Lung microvascular endothelial cell (primary cell): Measurements from ENCODE around the gene MLNR. TPM values are rescaled to one million over a fixed set of nuclear protein-coding genes. Genes with fewer than 3 reads are reported as not detected.

Source experiments
- total RNA-seq: library from RNA; depleted of rRNA; stranded (reverse); fragments of >200 nt; gene quantifications from 2 replicates; pipeline ENCODE4 v1.2.1, GENCODE V29; 2014

Gene MLNR
- total RNA-seq, 1 donor from 2014 or later, result not detected

Other genes starting within 250 kb of the MLNR start
- 37.7 and 59.3 TPM in 2 replicates for gene FNDC3A, start 244.4 kb upstream of the MLNR start, total RNA-seq
- gene CDADC1, start 27.6 kb downstream of the MLNR start, total RNA-seq, result 1.1 and 2.2 TPM in 2 replicates
- gene CAB39L, start 223.7 kb downstream of the MLNR start, total RNA-seq, result 6.2 and 6.3 TPM in 2 replicates
- gene SETDB2, start 223.9 kb downstream of the MLNR start, total RNA-seq, result 3.5 and 6.3 TPM in 2 replicates